Colonic mucosa (tissue), 4 donors: ENCODE data around the gene EPB41L2. TPM values are rescaled to one million over a fixed set of nuclear protein-coding genes. Genes with fewer than 3 reads are reported as not detected.

Experiments used
- DNase-seq: peaks from one replicate; pipeline ENCODE4 v3.0.0-alpha.2; 2020
- H3K27ac ChIP-seq: fragments of 200-600 bp; one replicate; pipeline ENCODE4 v1.8.0; 2021
- H3K27me3 ChIP-seq: fragments of 200-600 bp; one replicate; pipeline ENCODE4 v1.8.0; 2021
- H3K36me3 ChIP-seq: fragments of 200-600 bp; one replicate; pipeline ENCODE4 v1.8.0; 2021
- H3K4me1 ChIP-seq: fragments of 200-600 bp; one replicate; pipeline ENCODE4 v1.8.0; 2021; ENCODE audit warnings: mild to moderate bottlenecking
- H3K4me3 ChIP-seq: fragments of 200-600 bp; one replicate; pipeline ENCODE4 v1.8.0; 2021
- H3K9ac ChIP-seq, 2 donors: one replicate each; pipeline ENCODE4 v1.7.0; 2013; ENCODE audit warnings: control low read depth in 2 of 2, low read depth in 2 of 2, low read length in 2 of 2
- H3K9me3 ChIP-seq: fragments of 200-600 bp; one replicate; pipeline ENCODE4 v1.8.0; 2021
- intact Hi-C: fragments of 100-400 bp; cut with DNase I; formaldehyde crosslinking; loops from one replicate; pipeline ENCODE4 v1.14.1; 2022
- total RNA-seq, 2 donors: library from RNA; stranded (reverse); fragmentation: NEBNext Ultra II Directional in 1 of 2; extraction: Animal tissue kit (Norgen Biotek cat#: 25700) in 1 of 2; gene quantifications; one replicate each; pipeline ENCODE4 v1.2.1, GENCODE V29; 2021
- TF ChIP-seq, protein P1 (sequence below): fragments of 200-600 bp; IDR thresholded peaks from one replicate; pipeline ENCODE4 v1.8.0; 2022; ENCODE audit warnings: antibody characterized with exemption, mild to moderate bottlenecking
- donor health status: healthy.
- donor health status: DM: no; HTN: no; CAD: no.
- donor health status: DM: no; HTN: no; CAD: no.

Gene EPB41L2
- total RNA-seq, 2 donors from 2014 or later = 106 to 113 TPM

DNA sequence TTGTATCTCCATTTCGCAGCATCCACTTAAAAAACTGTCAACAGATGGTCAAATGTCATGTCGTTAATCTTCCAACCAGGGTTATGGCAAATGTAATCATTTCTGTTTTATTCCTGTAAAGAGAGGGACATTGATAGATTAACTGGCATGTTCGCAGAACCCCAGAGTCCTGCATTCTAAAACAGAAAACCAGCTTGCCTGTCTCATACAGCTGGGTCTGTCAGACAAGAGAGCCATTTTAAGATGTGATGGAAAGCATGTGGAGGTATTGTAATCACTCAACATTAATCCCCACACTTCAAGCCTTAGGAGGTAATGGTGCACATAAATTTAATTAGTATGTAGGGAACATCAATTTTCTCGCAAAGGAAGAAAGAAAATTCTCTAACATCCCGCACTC, 231.4 kb downstream of the EPB41L2 start:
- no peak for DNase-seq
- Histone ChIP-seq H3K4me1 (no peaks in the 10 kb centered on the region), H3K4me3 (no peak overlapping the region), H3K27me3 (no peaks in the 10 kb centered on the region), H3K9ac (no peak overlapping the region), H3K9me3 (no peaks in the 10 kb centered on the region), H3K36me3 (no peaks in the 10 kb centered on the region), H3K27ac (no peak overlapping the region)
- TF ChIP-seq, protein P1, sequence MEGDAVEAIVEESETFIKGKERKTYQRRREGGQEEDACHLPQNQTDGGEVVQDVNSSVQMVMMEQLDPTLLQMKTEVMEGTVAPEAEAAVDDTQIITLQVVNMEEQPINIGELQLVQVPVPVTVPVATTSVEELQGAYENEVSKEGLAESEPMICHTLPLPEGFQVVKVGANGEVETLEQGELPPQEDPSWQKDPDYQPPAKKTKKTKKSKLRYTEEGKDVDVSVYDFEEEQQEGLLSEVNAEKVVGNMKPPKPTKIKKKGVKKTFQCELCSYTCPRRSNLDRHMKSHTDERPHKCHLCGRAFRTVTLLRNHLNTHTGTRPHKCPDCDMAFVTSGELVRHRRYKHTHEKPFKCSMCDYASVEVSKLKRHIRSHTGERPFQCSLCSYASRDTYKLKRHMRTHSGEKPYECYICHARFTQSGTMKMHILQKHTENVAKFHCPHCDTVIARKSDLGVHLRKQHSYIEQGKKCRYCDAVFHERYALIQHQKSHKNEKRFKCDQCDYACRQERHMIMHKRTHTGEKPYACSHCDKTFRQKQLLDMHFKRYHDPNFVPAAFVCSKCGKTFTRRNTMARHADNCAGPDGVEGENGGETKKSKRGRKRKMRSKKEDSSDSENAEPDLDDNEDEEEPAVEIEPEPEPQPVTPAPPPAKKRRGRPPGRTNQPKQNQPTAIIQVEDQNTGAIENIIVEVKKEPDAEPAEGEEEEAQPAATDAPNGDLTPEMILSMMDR = no peak
- intact Hi-C loops = loop anchor here (10.0 kb wide), 1 partner anchor 127 kb away; no protein-coding TSS in a partner anchor

GRCh38 chr6:130829333-130829910, 233.6 kb downstream of the EPB41L2 start:
- Histone ChIP-seq H3K9me3 (no peaks in the 10 kb centered on the region), H3K9ac (no peak overlapping the region), H3K27ac (no peak overlapping the region), H3K4me1 (no peaks in the 10 kb centered on the region), H3K36me3 (no peaks in the 10 kb centered on the region), H3K27me3 (no peaks in the 10 kb centered on the region), H3K4me3 (no peak overlapping the region)
- TF ChIP-seq, protein P1 = no peak
- intact Hi-C loops = no loop called here
- DNase-seq = no peak

DNA sequence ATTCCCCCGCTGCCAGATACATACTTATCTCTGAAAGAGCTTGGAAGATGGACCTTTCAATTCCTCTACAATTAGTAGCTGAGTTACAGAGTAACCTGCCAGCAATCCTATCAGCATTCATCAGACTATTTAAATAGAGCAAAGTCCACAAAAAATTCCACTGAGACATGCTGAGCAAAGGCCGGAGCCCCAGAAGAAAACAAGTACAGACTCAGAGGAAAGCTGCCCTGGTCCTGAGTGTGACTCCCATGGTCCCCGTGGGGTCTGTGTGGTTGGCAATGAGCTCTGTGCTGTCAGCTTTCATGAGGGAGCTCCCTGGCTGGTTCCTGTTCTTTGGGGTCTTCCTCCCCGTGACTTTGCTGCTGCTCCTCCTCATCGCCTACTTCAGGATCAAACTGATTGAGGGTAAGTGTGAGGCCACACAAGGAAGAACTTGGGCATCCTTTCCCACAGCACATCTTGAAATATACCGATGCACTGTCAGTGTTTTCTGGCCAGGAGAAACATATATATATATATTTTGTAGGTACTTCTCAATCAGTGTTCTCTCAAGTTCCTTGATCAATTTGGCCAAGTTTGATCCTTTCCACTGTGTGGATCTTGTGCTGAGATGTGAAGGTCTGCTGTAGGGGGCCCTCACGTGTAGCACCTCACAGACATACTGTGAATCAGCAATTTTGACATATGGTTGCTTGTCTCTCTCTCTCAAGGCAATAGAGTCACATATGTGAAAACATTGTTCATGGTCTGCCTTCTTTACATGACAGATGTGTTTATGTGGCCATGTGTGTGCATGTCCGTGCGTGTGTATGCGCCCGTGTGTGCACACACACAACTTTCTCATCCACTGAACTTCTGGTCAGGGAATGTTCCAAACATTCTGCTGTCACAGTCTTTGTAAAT, 235.5 kb downstream of the EPB41L2 start, which contains the start of gene SMLR1:
SMLR1 (plus strand) TSS at position 160 of the 903 bp plus-strand sequence; CDS start at position 168, 8 bp downstream.
- intact Hi-C loops = no loop called here
- no peaks in the 10 kb centered on the region for H3K9me3 ChIP-seq
- H3K36me3 ChIP-seq = no peaks in the 10 kb centered on the region
- H3K4me3 ChIP-seq = no peak within 1 kb of the TSS
- no peaks in the 10 kb centered on the region for H3K4me1 ChIP-seq
- TF ChIP-seq, protein P1 = no peak
- H3K9ac ChIP-seq = no peak within 1 kb of the TSS
- no peaks in the 10 kb centered on the region for H3K27me3 ChIP-seq
- DNase-seq = no peak
- H3K27ac ChIP-seq = no peak within 1 kb of the TSS

- H3K27ac ChIP-seq = no peak overlapping the region
- H3K27me3 ChIP-seq = no peaks in the 10 kb centered on the region
- no peak overlapping the region for H3K9ac ChIP-seq
- DNase-seq = no peak
- H3K4me3 ChIP-seq = no peak overlapping the region
- no peaks in the 10 kb centered on the region for H3K4me1 ChIP-seq
- TF ChIP-seq, protein P1 = no peak
- intact Hi-C loops = no loop called here
- no peaks in the 10 kb centered on the region for H3K36me3 ChIP-seq
- H3K9me3 ChIP-seq = no peaks in the 10 kb centered on the region
Measured at GRCh38 chr6:130826442-130827246, 236.4 kb downstream of the EPB41L2 start.

GRCh38 chr6:130825772-130826441, 237.1 kb downstream of the EPB41L2 start:
- Histone ChIP-seq H3K4me3 (no peak overlapping the region), H3K4me1 (no peaks in the 10 kb centered on the region), H3K36me3 (no peaks in the 10 kb centered on the region), H3K27ac (no peak overlapping the region), H3K9me3 (no peaks in the 10 kb centered on the region), H3K9ac (no peak overlapping the region), H3K27me3 (no peaks in the 10 kb centered on the region)
- no peak for DNase-seq
- TF ChIP-seq, protein P1 = no peak
- intact Hi-C loops = no loop called here
